Mesendoderm (in vitro differentiated cells): ENCODE data around the gene KMT2C. TPM values are rescaled to one million over a fixed set of nuclear protein-coding genes. Genes with fewer than 3 reads are reported as not detected.

Source experiments
- DNase-seq: peaks from one replicate; pipeline ENCODE4 v3.0.0; 2013
- H2AK5ac ChIP-seq: 2 replicates; pipeline ENCODE4 v1.6.1; 2013; ENCODE audit warnings: low read length, inconsistent platforms
- H2BK120ac ChIP-seq: 2 replicates; pipeline ENCODE4 v1.6.1; 2013; ENCODE audit warnings: low read depth, mild to moderate bottlenecking, low read length, moderate library complexity, mixed read lengths
- H2BK15ac ChIP-seq: replicated peaks from 2 replicates; pipeline ENCODE4 v1.6.1; 2013; ENCODE audit warnings: low read depth, mild to moderate bottlenecking, moderate library complexity
- H2BK5ac ChIP-seq: 2 replicates; pipeline ENCODE4 v1.6.1; 2013; ENCODE audit warnings: low read length, inconsistent platforms
- H3K18ac ChIP-seq: 2 replicates; pipeline ENCODE4 v1.6.1; 2013; ENCODE audit warnings: mild to moderate bottlenecking, low read length, mixed read lengths
- H3K23ac ChIP-seq: one replicate; pipeline ENCODE4 v1.6.1; 2013; ENCODE audit warnings: low read length
- H3K27ac ChIP-seq: 2 replicates; pipeline ENCODE4 v1.5.1; 2013; ENCODE audit warnings: low read depth, mild to moderate bottlenecking, inconsistent platforms, low read length, moderate library complexity
- H3K27me3 ChIP-seq: 2 replicates; pipeline ENCODE4 v1.6.1; 2013; ENCODE audit warnings: low read length, control low read depth, mild to moderate bottlenecking, inconsistent platforms; ENCODE audit not compliant: insufficient read depth, poor library complexity
- H3K36me3 ChIP-seq: 2 replicates; pipeline ENCODE4 v1.6.1; 2013; ENCODE audit warnings: low read length, inconsistent platforms; ENCODE audit not compliant: control insufficient read depth, insufficient read depth
- H3K4ac ChIP-seq: one replicate; pipeline ENCODE4 v1.6.1; 2013; ENCODE audit warnings: low read depth, mild to moderate bottlenecking, low read length, moderate library complexity
- H3K4me1 ChIP-seq: 2 replicates; pipeline ENCODE4 v1.6.1; 2013; ENCODE audit warnings: low read depth, low read length, inconsistent platforms; ENCODE audit not compliant: control insufficient read depth
- H3K4me2 ChIP-seq: 2 replicates; pipeline ENCODE4 v1.6.1; 2013; ENCODE audit warnings: low read length
- H3K4me3 ChIP-seq: 2 replicates; pipeline ENCODE4 v1.5.1; 2013; ENCODE audit warnings: mild to moderate bottlenecking, low read length
- H3K56ac ChIP-seq: one replicate; pipeline ENCODE4 v1.6.1; 2013; ENCODE audit warnings: low read length
- H3K79me1 ChIP-seq: 2 replicates; pipeline ENCODE4 v1.6.1; 2013; ENCODE audit warnings: low read length, inconsistent platforms
- H3K79me2 ChIP-seq: 2 replicates; pipeline ENCODE4 v1.6.1; 2013; ENCODE audit warnings: mild to moderate bottlenecking, low read length; ENCODE audit not compliant: control insufficient read depth, insufficient read depth
- H3K9ac ChIP-seq: 2 replicates; pipeline ENCODE4 v1.6.1; 2013; ENCODE audit warnings: low read length, inconsistent platforms
- H4K5ac ChIP-seq: one replicate; pipeline ENCODE4 v1.6.1; 2013; ENCODE audit warnings: low read length
- H4K8ac ChIP-seq: one replicate; pipeline ENCODE4 v1.6.1; 2013; ENCODE audit warnings: low read depth, mild to moderate bottlenecking, control low read depth, low read length, moderate library complexity
- WGBS: extraction: QIAGEN DNeasy Blood & Tissue Kit; methylation state at CpG from one replicate; pipeline ENCODE4 v1.1.7; 2013; ENCODE audit warnings: low lambda C conversion rate, missing lambda C conversion rate; ENCODE audit not compliant: insufficient coverage; ENCODE audit errors: extremely low coverage; 5-methylcytosine and 5-hydroxymethylcytosine counted together
- small RNA-seq: library from polyadenylated mRNA; stranded (forward); fragments of <200 nt; extraction: miRNeasy Mini kit (QIAGEN cat#:217004); gene quantifications from one replicate; pipeline ENCODE3, GENCODE V24; 2013; ENCODE audit not compliant: insufficient read depth

The KMT2C gene

DNA sequence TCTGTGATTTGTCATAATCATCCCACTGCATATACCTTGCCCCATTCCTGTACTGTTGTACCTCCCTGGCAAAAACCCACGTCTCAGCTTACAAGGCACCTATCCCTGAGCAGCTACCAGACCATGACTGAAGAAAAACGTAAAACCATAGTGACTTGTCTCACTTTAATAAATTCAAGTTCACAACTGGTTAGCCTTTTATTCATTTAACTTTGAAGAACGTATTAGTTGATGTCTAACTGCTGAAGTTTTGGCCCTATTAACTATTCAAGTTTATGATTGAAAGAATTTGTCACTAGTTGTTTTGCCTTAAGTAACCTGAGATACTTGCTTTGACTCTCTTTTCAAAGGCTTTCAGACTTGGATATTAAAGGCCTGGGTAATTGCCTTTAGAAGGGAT, 350.7 kb downstream of the KMT2C start:
- Histone ChIP-seq H3K18ac (no peak overlapping the region), H3K4me3 (no peak overlapping the region), H2BK5ac (no peak overlapping the region), H3K79me2 (no peaks in the 10 kb centered on the region), H4K5ac (no peak overlapping the region), H4K8ac (no peak overlapping the region), H3K56ac (no peak overlapping the region), H3K27ac (no peak overlapping the region), H3K27me3 (no peaks in the 10 kb centered on the region), H2BK120ac (no peak overlapping the region), H3K36me3 (no peaks in the 10 kb centered on the region), H3K4ac (no peak overlapping the region), H3K9ac (no peak overlapping the region), H3K4me2 (no peak overlapping the region), H3K79me1 (peaks cover 6% of the 10 kb centered on the region), H2AK5ac (no peak overlapping the region), H3K4me1 (no peaks in the 10 kb centered on the region), H2BK15ac (no peak overlapping the region), H3K23ac (no peak overlapping the region)
- no CpG with 5 or more reads among the region's 3 CpGs for WGBS
- no peak for DNase-seq

Small RNA genes lying within 50 kb of the gene (small RNA-seq; reads per million reads assigned to genes)
- not detected for gene AC104692.1
- gene AC104692.2, result not detected
- not detected for gene RF00019
